NCI-H345 treated with DMSO at 0.1 percent for 48 hours (cell line): ENCODE results near the gene BPTF.
"Not testable (repeated sequence)": the region's sequence is repeated elsewhere in the genome, so short reads cannot be mapped to it uniquely, and the experiment has no call there.

ENCODE experiments used
- DNase-seq: peaks from one replicate; lab custom pipeline; 2025; ENCODE audit not compliant: unreplicated experiment; lab: John Stamatoyannopoulos, UW

Gene BPTF

GRCh38 chr17:68011199-68011665, 185.9 kb downstream of the BPTF start:
- DNase-seq: no peak

GRCh38 chr17:68013385-68013784, 188.1 kb downstream of the BPTF start:
- DNase-seq: no peak

GRCh38 chr17:68015081-68015723, 189.9 kb downstream of the BPTF start:
- no peak for DNase-seq

- DNase-seq: no peak
Measured at GRCh38 chr17:68016838-68017237, 191.5 kb downstream of the BPTF start.

- not testable (repeated sequence) for DNase-seq
Measured at GRCh38 chr17:68018493-68018892, 193.2 kb downstream of the BPTF start.

- no peak for DNase-seq
Measured at GRCh38 chr17:68019336-68019674, 194.0 kb downstream of the BPTF start.

GRCh38 chr17:68019675-68020408, 194.5 kb downstream of the BPTF start:
- DNase-seq: peak; percentile 88

GRCh38 chr17:68020409-68020756, 195.1 kb downstream of the BPTF start:
- DNase-seq: no peak

- DNase-seq: not testable (repeated sequence)
Measured at GRCh38 chr17:68020791-68021190, 195.5 kb downstream of the BPTF start.

GRCh38 chr17:68021963-68022362, 196.7 kb downstream of the BPTF start:
- no peak for DNase-seq

- not testable (repeated sequence) for DNase-seq
Measured at GRCh38 chr17:68022547-68022946, 197.2 kb downstream of the BPTF start.

- no peak for DNase-seq
Measured at GRCh38 chr17:68029512-68030215, 204.4 kb downstream of the BPTF start.
